ENCODE results near the gene LIPA. TPM values are rescaled to one million over a fixed set of nuclear protein-coding genes. Genes with fewer than 3 reads are reported as not detected.

Gene LIPA
- total RNA-seq, 1 donor from 2014 or later = 44.1 TPM

DNA sequence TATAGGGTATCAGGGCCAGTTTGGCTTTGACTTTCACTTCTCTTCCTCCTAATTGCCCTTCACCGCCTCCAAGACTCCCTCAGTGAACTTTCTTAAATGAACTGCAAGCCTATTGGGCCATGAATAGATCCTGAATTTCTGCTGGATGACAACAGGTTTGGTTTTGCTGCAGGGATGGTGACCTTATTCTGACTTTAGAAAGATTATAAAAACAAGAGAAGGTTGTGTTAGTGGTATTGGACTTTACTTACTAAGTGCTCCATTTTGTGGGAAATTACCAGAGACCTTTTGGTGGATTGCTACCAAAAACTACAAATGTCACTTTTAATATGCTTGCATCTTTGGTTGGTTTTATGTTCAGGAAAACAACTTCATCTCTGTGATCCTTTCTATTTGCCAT is 11.5 kb upstream of the LIPA start:
- Mint-ChIP-seq H3K9me3 (ENCODE audit: low read depth) (no peaks in the 10 kb centered on the region), H3K36me3 (ENCODE audit: low read depth) (no peaks in the 10 kb centered on the region), H3K27me3 (ENCODE audit: low read depth) (peaks cover 2% of the 10 kb centered on the region), H3K27ac (ENCODE audit: unreplicated experiment) (peak overlapping the region; percentile 79), H3K4me1 (ENCODE audit: low read depth) (peaks cover 38% of the 10 kb centered on the region), H3K4me3 (ENCODE audit: unreplicated experiment) (no peak overlapping the region)
- no peak for DNase-seq (ENCODE audit: low spot score)
- TF ChIP-seq, protein P1, sequence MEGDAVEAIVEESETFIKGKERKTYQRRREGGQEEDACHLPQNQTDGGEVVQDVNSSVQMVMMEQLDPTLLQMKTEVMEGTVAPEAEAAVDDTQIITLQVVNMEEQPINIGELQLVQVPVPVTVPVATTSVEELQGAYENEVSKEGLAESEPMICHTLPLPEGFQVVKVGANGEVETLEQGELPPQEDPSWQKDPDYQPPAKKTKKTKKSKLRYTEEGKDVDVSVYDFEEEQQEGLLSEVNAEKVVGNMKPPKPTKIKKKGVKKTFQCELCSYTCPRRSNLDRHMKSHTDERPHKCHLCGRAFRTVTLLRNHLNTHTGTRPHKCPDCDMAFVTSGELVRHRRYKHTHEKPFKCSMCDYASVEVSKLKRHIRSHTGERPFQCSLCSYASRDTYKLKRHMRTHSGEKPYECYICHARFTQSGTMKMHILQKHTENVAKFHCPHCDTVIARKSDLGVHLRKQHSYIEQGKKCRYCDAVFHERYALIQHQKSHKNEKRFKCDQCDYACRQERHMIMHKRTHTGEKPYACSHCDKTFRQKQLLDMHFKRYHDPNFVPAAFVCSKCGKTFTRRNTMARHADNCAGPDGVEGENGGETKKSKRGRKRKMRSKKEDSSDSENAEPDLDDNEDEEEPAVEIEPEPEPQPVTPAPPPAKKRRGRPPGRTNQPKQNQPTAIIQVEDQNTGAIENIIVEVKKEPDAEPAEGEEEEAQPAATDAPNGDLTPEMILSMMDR (IDR thresholded peaks at IDR 0.05) = no peak

DNA sequence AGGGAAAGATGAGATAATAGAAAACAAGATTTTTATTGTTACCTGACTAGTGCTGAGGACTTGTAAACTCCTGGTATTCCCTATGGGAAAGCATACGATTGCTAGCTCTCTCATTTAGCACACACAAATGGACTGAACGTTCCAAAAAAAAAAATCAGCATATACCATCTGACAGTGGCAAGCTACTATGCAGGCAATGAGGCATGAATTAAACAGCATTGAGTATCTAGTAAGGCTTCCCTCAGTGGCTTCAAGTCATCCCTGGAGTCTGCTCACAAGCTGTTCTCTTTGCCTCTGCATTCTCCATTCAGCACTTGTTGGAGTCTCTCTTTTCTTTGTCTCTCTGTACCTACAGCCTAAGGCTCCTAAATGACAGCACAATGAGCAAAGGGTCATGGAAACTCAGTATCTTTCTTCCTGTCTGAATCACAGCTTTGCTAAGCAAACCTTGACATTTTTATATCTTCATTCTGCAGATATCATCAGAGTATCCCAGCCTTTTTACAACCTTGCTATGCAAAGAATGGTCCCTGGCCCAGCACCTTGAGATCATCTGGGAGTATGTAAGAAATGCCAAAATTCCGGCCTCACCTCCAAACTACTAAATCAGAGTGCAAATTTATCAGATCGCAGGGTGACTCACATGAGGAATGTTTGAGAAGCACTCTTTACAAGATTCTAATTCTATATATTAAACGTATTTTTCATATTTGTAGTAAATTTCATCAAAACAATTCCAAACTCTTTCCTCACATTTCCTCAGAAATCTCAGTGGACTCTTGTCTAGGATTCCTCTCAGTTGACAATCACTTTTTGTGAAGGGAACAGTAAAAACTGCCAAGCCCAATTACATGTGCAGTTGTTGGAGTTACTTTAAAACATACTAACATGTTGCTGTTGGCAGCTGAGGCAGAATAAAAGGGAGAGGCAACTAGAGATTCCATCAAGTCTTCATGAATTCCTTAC is 10.8 kb upstream of the LIPA start:
- Mint-ChIP-seq H3K4me3 (ENCODE audit: unreplicated experiment) (no peak overlapping the region), H3K27me3 (ENCODE audit: low read depth) (peaks cover 4% of the 10 kb centered on the region), H3K27ac (ENCODE audit: unreplicated experiment) (peak overlapping the region; percentile 79), H3K36me3 (ENCODE audit: low read depth) (no peaks in the 10 kb centered on the region), H3K9me3 (ENCODE audit: low read depth) (no peaks in the 10 kb centered on the region), H3K4me1 (ENCODE audit: low read depth) (peaks cover 38% of the 10 kb centered on the region)
- TF ChIP-seq, protein P1 (IDR thresholded peaks at IDR 0.05) = no peak
- DNase-seq (ENCODE audit: low spot score) = no peak

DNA sequence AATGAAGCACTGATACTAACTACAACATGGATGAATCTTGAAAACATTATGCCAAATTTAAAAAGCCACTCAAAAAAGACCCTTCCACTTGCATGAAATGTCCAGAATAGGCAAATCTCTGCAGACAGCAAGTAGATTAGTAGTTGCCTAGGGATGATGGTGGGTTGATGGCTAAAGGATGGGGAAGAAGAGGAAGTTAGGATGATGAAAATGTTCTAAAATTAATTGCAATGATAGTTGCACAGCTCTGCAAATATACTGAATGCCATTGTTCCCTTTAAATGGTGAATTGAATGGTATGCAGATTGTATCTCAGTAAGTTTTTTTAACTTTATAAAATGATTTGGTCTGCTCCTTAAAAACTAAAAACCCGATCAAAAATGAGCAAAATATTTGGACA is 7.3 kb upstream of the LIPA start:
- Mint-ChIP-seq H3K4me3 (ENCODE audit: unreplicated experiment) (no peak overlapping the region), H3K27ac (ENCODE audit: unreplicated experiment) (no peak overlapping the region), H3K4me1 (ENCODE audit: low read depth) (peaks cover 30% of the 10 kb centered on the region), H3K36me3 (ENCODE audit: low read depth) (no peaks in the 10 kb centered on the region), H3K9me3 (ENCODE audit: low read depth) (no peaks in the 10 kb centered on the region), H3K27me3 (ENCODE audit: low read depth) (peaks cover 5% of the 10 kb centered on the region)
- TF ChIP-seq, protein P1 (IDR thresholded peaks at IDR 0.05) = no peak
- no peak for DNase-seq (ENCODE audit: low spot score)

DNA sequence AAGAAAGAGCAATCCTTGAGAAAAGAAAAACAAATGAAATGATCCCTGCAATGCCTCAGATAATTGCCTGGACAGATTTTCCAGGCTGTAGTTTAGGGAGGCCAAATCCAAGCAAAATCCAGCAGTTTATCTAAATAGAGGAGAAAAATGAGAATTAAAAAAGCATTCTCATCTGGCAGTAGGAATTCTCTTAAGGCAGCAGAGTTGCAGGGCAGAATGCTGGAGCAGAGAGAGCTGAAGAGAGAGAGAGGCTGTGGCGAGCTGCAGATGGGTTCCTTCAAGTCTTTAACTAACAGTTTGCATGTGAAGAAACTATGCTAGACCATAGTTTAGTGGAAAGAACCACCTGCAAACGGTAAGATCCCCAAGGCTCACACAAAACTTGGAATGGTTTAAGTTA is 6.0 kb upstream of the LIPA start:
- no peak for DNase-seq (ENCODE audit: low spot score)
- Mint-ChIP-seq H3K27ac (ENCODE audit: unreplicated experiment) (no peak overlapping the region), H3K9me3 (ENCODE audit: low read depth) (no peaks in the 10 kb centered on the region), H3K4me3 (ENCODE audit: unreplicated experiment) (no peak overlapping the region), H3K4me1 (ENCODE audit: low read depth) (peaks cover 19% of the 10 kb centered on the region), H3K36me3 (ENCODE audit: low read depth) (no peaks in the 10 kb centered on the region), H3K27me3 (ENCODE audit: low read depth) (peaks cover 5% of the 10 kb centered on the region)
- TF ChIP-seq, protein P1 (IDR thresholded peaks at IDR 0.05) = no peak

DNA sequence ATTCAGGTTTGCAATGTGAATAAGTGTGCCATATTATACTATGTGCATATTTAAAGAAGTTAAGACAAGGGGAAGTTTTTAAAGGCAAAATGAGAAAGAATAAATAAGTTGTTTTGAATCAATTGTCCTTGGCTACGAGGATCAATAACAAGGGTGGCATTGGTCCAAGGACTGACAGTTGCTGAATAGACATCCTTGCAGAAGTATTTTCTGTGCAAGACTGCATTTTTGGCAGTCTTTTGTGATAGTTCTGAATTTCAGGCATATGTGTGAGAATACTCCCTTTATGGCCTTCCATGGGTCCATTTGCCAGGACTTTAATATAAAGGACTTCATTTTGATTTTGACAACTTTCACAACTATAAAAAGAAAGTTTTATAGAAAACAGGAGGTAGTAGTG is 5.4 kb upstream of the LIPA start:
- no peak overlapping the region for H3K27ac Mint-ChIP-seq (ENCODE audit: unreplicated experiment)
- no peaks in the 10 kb centered on the region for H3K36me3 Mint-ChIP-seq (ENCODE audit: low read depth)
- H3K4me3 Mint-ChIP-seq (ENCODE audit: unreplicated experiment) = no peak overlapping the region
- peaks cover 5% of the 10 kb centered on the region for H3K27me3 Mint-ChIP-seq (ENCODE audit: low read depth)
- TF ChIP-seq, protein P1 (IDR thresholded peaks at IDR 0.05) = no peak
- no peak for DNase-seq (ENCODE audit: low spot score)
- peaks cover 13% of the 10 kb centered on the region for H3K4me1 Mint-ChIP-seq (ENCODE audit: low read depth)
- H3K9me3 Mint-ChIP-seq (ENCODE audit: low read depth) = no peaks in the 10 kb centered on the region
